ENCODE data around the gene CD226.

DNA sequence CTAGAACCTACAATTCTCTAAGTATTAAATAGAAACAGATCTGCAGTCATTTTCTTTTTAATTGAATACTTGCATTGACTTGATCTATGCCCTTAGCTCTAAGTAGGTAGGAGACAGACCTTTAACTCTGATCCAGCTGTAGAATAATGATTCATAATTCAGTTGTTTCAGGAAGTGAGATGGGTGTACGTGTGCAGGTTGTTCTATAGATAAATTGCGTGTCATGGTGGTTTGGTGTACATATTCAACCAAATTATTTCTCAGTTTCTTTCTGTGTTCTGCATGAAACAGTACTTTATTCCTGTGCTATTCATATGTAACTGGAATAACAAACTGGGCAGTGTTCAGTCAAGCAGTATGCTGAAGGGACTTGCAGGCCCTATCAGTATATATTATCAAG is 34.3 kb upstream of the CD226 start:
- no peak for TF ChIP-seq CTCF (IDR thresholded peaks at IDR 0.05)
- TF ChIP-seq POLR2A (IDR thresholded peaks at IDR 0.05), result no peak
